ENCODE measurements around the gene SLC7A6. TPM values are rescaled to one million over a fixed set of nuclear protein-coding genes. Genes with fewer than 3 reads are reported as not detected.

SLC7A6 gene
- total RNA-seq, 1 donor from 2014 or later, result 44.2 TPM

DNA sequence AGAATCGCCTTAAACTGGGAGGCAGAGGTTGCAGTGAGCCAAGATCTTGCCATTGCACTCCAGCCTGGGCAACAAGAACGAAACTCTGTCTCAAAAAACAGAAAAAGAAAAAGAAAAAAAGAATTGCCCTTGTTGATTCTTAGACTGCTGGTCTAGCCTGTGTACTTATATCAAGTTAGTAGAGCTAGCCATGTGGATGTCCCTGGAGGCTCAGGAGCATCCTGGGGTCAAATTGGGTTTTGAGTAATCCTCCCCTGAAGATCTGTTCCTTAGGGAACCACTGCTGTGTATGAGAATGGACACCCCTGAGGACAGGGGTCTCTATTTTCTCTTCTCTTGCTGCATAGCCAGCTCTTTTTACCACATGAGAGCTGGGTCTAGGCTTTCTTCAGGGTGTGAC, 24.9 kb downstream of the SLC7A6 start:
- Histone ChIP-seq H3K36me3 (peaks cover 39% of the 10 kb centered on the region), H3K4me1 (peaks cover 77% of the 10 kb centered on the region)

DNA sequence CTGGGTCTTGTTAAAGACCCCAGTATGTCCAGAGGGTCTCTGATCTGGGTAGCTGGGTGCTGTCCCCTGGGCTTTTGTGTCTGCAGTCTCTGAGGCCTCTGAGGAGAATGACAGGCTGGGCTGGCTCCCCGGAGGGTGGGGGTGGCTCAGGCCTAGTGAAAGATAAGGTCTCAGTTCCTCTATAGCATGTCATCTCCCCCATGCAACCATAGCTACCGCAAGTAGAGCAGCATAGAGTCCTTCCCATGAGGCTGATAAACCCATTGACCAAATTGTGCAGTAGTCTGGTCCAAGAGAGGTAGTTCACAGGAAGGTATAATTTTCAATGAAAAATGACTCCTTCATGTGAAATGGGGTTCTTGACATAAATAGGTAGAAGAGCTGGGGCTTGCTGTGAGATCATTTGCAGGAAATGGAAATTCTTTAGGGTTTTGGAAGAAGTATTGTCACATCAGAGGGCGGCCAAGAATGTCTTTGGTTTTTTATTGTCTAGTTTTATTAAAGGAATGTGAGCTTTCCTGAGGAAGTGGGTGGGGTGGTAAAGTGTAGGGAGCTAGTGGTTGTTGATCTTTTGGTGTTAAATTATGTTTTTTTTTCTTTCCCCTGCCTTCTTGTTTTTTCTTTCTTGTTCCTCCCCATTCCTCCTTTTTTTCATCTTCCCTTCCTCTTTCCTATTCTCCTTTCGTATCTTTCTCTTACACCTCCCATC, 25.4 kb downstream of the SLC7A6 start:
- H3K36me3 ChIP-seq, result peaks cover 45% of the 10 kb centered on the region

More for the DNA sequence above, 24.9 kb downstream of the SLC7A6 start:
- Histone ChIP-seq H3K27ac (replicated peaks) (peak overlapping the region; percentile 87), H3K9me3 (replicated peaks) (no peaks in the 10 kb centered on the region), H3K27me3 (ENCODE audit: low read depth) (no peaks in the 10 kb centered on the region), H3K4me3 (peak overlapping the region; percentile 8)
- DNase-seq, result no peak
- intact Hi-C loops (cut with micrococcal nuclease), result no loop called here
- TF ChIP-seq, protein P1, sequence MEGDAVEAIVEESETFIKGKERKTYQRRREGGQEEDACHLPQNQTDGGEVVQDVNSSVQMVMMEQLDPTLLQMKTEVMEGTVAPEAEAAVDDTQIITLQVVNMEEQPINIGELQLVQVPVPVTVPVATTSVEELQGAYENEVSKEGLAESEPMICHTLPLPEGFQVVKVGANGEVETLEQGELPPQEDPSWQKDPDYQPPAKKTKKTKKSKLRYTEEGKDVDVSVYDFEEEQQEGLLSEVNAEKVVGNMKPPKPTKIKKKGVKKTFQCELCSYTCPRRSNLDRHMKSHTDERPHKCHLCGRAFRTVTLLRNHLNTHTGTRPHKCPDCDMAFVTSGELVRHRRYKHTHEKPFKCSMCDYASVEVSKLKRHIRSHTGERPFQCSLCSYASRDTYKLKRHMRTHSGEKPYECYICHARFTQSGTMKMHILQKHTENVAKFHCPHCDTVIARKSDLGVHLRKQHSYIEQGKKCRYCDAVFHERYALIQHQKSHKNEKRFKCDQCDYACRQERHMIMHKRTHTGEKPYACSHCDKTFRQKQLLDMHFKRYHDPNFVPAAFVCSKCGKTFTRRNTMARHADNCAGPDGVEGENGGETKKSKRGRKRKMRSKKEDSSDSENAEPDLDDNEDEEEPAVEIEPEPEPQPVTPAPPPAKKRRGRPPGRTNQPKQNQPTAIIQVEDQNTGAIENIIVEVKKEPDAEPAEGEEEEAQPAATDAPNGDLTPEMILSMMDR (IDR thresholded peaks at IDR 0.05; ENCODE audit: borderline replicate concordance), result no peak

DNA sequence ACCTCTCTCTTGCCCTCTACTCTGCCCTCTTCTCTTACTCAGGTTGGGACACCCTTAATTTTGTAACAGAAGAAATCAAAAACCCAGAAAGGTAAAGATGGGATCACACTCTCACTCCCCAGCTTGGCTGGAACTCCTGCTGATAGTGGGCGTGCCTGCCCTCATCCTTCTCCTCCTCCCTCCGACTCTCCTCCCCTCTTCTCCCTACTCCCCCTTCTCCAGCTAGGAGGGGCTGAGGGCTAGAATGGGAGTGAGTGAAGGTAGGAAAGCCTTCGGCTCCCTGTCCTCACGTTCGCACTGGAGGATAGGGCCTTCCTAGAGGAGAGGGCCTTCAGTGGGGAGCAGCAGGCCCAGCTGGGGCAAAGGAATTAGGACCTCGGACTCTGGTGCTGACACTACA, 26.1 kb downstream of the SLC7A6 start:
- Histone ChIP-seq H3K27ac (replicated peaks) (peak overlapping the region; percentile 87), H3K36me3 (peaks cover 52% of the 10 kb centered on the region), H3K4me3 (peak overlapping the region; percentile 8), H3K4me1 (peaks cover 70% of the 10 kb centered on the region), H3K9me3 (replicated peaks) (no peaks in the 10 kb centered on the region), H3K27me3 (ENCODE audit: low read depth) (no peaks in the 10 kb centered on the region)
- DNase-seq, result no peak
- intact Hi-C loops (cut with micrococcal nuclease), result no loop called here
- TF ChIP-seq, protein P1 (IDR thresholded peaks at IDR 0.05; ENCODE audit: borderline replicate concordance), result no peak

More for the DNA sequence above, 25.4 kb downstream of the SLC7A6 start:
- no peaks in the 10 kb centered on the region for H3K27me3 ChIP-seq (ENCODE audit: low read depth)
- intact Hi-C loops (cut with micrococcal nuclease), result no loop called here
- H3K4me1 ChIP-seq, result peaks cover 71% of the 10 kb centered on the region
- peak overlapping the region; percentile 87 for H3K27ac ChIP-seq (replicated peaks)
- peak overlapping the region; percentile 8 for H3K4me3 ChIP-seq
- DNase-seq, result no peak
- no peaks in the 10 kb centered on the region for H3K9me3 ChIP-seq (replicated peaks)
- TF ChIP-seq, protein P1 (IDR thresholded peaks at IDR 0.05; ENCODE audit: borderline replicate concordance), result no peak

DNA sequence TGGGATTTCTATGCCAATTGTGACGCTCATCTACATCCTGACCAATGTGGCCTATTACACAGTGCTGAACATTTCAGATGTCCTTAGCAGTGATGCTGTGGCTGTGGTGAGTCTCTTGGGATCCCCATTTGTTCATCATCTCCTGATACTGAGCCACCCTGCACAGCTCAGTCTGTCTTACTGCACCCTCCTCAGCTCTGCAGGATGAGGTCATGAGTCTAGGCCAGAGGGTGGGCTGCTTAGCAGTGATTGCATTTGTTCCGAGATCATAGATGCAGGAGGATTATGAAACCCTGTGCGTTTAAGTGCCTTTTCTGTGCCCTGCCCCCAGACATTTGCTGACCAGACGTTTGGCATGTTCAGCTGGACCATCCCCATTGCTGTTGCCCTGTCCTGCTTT, 26.9 kb downstream of the SLC7A6 start:
- TF ChIP-seq, protein P1 (IDR thresholded peaks at IDR 0.05; ENCODE audit: borderline replicate concordance), result no peak
- Histone ChIP-seq H3K27ac (replicated peaks) (peak overlapping the region; percentile 87), H3K36me3 (peaks cover 60% of the 10 kb centered on the region)

DNA sequence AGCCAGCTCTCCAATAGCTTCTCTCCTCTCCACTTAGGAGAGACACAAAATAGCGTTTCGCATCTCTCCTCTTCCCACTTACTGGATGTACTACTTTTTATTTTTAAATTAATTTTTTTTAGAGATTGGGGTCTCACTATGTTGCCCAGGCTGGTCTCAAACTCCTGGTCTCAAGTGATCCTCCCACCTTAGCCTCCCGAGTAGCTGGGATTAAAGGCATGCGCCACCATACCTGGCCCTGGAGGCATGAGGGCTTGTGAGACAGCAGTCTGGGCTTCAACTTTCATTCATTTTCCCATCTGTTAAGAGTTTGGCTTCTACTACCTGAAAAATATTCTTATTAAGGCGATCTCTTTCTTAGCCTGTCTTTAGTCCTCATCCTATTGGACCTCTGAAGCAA, 28.1 kb downstream of the SLC7A6 start:
- no peaks in the 10 kb centered on the region for H3K9me3 ChIP-seq (replicated peaks)
- H3K4me3 ChIP-seq, result no peak overlapping the region
- no peak for DNase-seq
- peaks cover 72% of the 10 kb centered on the region for H3K36me3 ChIP-seq
- H3K4me1 ChIP-seq, result peaks cover 70% of the 10 kb centered on the region
- intact Hi-C loops (cut with micrococcal nuclease), result no loop called here
- H3K27me3 ChIP-seq (ENCODE audit: low read depth), result no peaks in the 10 kb centered on the region
- peak overlapping the region; percentile 40 for H3K27ac ChIP-seq (replicated peaks)
- TF ChIP-seq, protein P1 (IDR thresholded peaks at IDR 0.05; ENCODE audit: borderline replicate concordance), result no peak

More for the DNA sequence above, 26.9 kb downstream of the SLC7A6 start:
- Histone ChIP-seq H3K9me3 (replicated peaks) (no peaks in the 10 kb centered on the region), H3K4me3 (no peak overlapping the region), H3K4me1 (peaks cover 70% of the 10 kb centered on the region), H3K27me3 (ENCODE audit: low read depth) (no peaks in the 10 kb centered on the region)
- intact Hi-C loops (cut with micrococcal nuclease), result no loop called here
- DNase-seq, result no peak
